Muscle layer of duodenum (tissue), 2 donors: ENCODE results near the gene RFLNA.

Experiments
- H3K27ac ChIP-seq: one replicate; pipeline ENCODE4 v1.7.0; 2013; ENCODE audit warnings: mild to moderate bottlenecking, low read length
- H3K27me3 ChIP-seq: one replicate; pipeline ENCODE4 v1.7.0; 2013; ENCODE audit warnings: low read depth, mild to moderate bottlenecking, control low read depth, low read length
- H3K36me3 ChIP-seq, 2 donors: one replicate each; pipeline ENCODE4 v1.7.0; 2013; ENCODE audit warnings: low read length in 2 of 2, control low read depth in 1 of 2, mild to moderate bottlenecking in 1 of 2; ENCODE audit not compliant: insufficient read depth in 2 of 2, control insufficient read depth in 1 of 2
- H3K4me1 ChIP-seq, 2 donors: one replicate each; pipeline ENCODE4 v1.7.0; 2013; ENCODE audit warnings: low read length in 2 of 2, mild to moderate bottlenecking in 2 of 2, control low read depth in 1 of 2, moderate library complexity in 1 of 2; ENCODE audit not compliant: insufficient read depth in 2 of 2, control insufficient read depth in 1 of 2
- H3K4me3 ChIP-seq, 2 donors: one replicate each; pipeline ENCODE4 v1.7.0; 2013; ENCODE audit warnings: low read length in 2 of 2, low read depth in 1 of 2, mild to moderate bottlenecking in 1 of 2
- H3K9me3 ChIP-seq, 2 donors: one replicate each; pipeline ENCODE4 v1.7.0; 2013; ENCODE audit warnings: low read length in 2 of 2, control low read depth in 1 of 2, mild to moderate bottlenecking in 1 of 2; ENCODE audit not compliant: control insufficient read depth in 1 of 2
- donor health status: healthy.

The RFLNA gene

DNA sequence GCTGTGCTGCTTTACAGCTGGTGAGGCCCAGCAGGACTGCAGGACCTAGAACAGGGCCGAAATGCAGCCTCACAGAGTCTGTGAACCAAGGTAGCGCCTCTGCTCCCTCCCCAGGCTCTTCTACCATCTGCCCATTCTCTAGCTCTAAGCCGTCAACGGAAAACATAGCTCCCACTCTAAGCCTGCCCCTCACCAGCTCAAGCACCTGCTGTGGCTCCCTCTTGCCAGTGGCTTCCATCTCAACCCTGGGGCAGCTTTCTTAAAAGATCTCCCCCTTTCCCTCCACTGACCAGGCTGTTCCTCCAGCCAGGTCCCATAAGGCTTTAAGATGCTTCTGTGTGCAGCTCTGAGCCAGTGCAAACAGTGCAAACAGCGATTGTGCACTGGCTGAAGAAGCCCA lies 61.3 kb downstream of the RFLNA start:
- H3K9me3 ChIP-seq: no peaks in the 10 kb centered on the region
- H3K4me1 ChIP-seq: peaks cover 9 to 38% of the 10 kb centered on the region in 2 donors
- peaks cover 62 to 80% of the 10 kb centered on the region in 2 donors for H3K36me3 ChIP-seq
- H3K4me3 ChIP-seq: no peak overlapping the region
- H3K27me3 ChIP-seq: no peaks in the 10 kb centered on the region
- no peak overlapping the region for H3K27ac ChIP-seq

GRCh38 chr12:124357616-124358015 lies 62.7 kb downstream of the RFLNA start:
- Histone ChIP-seq H3K4me3 (no peak overlapping the region), H3K9me3 (no peaks in the 10 kb centered on the region), H3K36me3 (peaks cover 48 to 79% of the 10 kb centered on the region in 2 donors), H3K4me1 (peaks cover 9 to 36% of the 10 kb centered on the region in 2 donors), H3K27ac (no peak overlapping the region), H3K27me3 (no peaks in the 10 kb centered on the region)

GRCh38 chr12:124358572-124358971 lies 63.7 kb downstream of the RFLNA start:
- Histone ChIP-seq H3K27ac (no peak overlapping the region), H3K4me1 (peaks cover 9 to 30% of the 10 kb centered on the region in 2 donors), H3K36me3 (peaks cover 39 to 70% of the 10 kb centered on the region in 2 donors), H3K9me3 (no peaks in the 10 kb centered on the region), H3K27me3 (no peaks in the 10 kb centered on the region), H3K4me3 (no peak overlapping the region)

DNA sequence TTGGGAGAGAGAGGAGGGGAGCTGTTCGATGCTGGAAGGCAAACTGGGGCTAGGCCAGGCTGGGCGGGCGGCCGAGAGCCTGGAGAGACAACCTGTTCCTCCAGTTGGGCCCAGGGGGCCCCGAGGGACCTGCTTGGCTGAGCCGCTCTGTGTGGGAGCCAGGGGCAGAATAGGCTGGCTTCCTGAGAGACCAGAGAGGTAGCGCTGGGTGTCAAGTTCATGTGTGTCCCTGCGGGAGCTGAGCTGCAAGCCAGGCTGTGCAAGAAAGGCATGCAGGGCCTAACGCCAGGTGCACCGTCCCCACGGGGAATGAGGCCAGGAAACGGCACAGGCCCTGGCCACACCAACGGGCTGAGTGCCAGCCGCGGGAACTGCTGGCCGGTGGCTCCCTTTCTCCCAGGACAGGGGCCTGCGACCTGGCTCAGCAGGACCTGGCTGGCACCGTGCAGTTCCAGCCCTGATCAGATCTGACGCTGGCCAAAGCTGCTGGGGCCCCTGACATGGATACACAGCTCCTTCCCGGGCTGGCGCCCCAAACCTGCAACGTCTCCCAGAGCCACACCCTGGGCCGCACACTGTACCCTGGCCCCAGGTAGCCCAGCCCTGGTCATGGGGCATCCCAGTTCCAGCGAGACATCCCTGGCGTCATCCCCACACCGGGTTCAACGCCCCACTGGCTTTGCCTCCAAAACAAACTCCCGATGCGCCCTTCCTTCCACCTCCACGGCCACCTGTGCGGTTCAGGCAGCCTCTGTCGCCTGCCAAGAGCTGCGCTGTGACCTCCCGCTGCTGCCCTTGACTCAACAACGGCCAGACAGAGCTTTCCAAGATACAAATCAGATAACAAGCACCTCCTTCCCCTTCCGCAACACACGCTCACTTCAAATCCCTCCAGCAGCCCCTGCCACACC lies 65.0 kb downstream of the RFLNA start:
- no peak overlapping the region for H3K27ac ChIP-seq

GRCh38 chr12:124361074-124361970 lies 66.4 kb downstream of the RFLNA start:
- Histone ChIP-seq H3K36me3 (peaks cover 26 to 42% of the 10 kb centered on the region in 2 donors), H3K27me3 (no peaks in the 10 kb centered on the region), H3K9me3 (no peaks in the 10 kb centered on the region), H3K27ac (no peak overlapping the region), H3K4me1 (peaks cover 9 to 34% of the 10 kb centered on the region in 2 donors), H3K4me3 (no peak overlapping the region)

More for the DNA sequence above, 65.0 kb downstream of the RFLNA start:
- H3K4me3 ChIP-seq: no peak overlapping the region
- no peaks in the 10 kb centered on the region for H3K9me3 ChIP-seq
- H3K4me1 ChIP-seq: peaks cover 9 to 38% of the 10 kb centered on the region in 2 donors
- peaks cover 29 to 56% of the 10 kb centered on the region in 2 donors for H3K36me3 ChIP-seq
- no peaks in the 10 kb centered on the region for H3K27me3 ChIP-seq

DNA sequence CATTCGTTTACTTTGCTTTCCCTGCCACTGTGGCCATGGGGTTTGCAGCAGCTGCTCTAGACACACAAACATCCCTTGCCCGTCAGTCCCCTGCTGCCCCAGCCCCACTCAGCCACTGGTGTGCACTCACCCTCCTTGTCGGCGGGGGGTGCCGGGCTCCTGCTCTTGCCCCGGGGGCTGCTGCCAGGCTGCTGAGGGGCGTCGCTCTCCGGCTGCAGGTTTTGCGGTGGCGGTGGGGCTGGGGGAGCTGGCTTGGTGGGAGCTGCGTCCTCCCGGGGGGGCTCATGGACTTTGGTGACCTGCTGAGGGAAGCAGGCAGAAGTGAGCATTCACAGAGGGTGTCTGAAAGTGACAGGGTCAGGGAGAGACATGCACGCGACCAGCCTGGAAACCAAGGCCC lies 67.1 kb downstream of the RFLNA start:
- H3K27me3 ChIP-seq: no peaks in the 10 kb centered on the region
- H3K4me1 ChIP-seq: peaks cover 9 to 31% of the 10 kb centered on the region in 2 donors
- peaks cover 23 to 36% of the 10 kb centered on the region in 2 donors for H3K36me3 ChIP-seq
- no peaks in the 10 kb centered on the region for H3K9me3 ChIP-seq
- H3K27ac ChIP-seq: no peak overlapping the region
- no peak overlapping the region for H3K4me3 ChIP-seq

DNA sequence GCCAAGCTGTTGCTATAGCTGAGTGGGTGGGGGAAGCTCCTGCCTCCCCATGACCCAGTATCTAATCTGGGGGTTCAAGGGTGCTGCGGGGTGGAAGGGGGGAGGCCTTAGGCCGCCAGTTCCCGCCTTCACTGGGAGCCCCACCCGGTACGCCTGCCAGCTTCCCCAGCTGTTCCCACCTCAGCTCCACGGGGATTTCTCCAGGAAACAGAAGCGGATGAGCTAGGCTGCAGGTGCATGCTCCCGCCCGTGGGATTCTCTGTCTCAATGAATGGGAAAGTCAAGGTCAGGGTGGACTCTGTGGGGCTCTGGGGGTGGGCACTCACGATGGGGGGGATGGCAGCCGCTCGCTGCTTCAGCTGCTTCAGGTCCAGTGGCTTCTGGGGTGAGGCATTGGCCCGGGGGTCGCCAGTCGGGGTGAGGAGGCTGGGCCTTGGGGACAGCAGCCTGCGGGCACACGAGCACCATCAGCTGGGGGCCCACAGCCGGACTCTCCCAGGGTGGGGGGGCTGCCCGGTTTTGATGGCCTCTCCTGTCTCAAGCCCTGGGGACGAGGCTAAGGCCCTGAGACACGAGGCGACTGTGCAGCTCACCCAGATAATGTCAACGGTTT lies 68.6 kb downstream of the RFLNA start:
- Histone ChIP-seq H3K9me3 (no peaks in the 10 kb centered on the region), H3K4me1 (peaks cover 13 to 37% of the 10 kb centered on the region in 2 donors), H3K27ac (no peak overlapping the region), H3K36me3 (peaks cover 9 to 21% of the 10 kb centered on the region in 2 donors), H3K27me3 (no peaks in the 10 kb centered on the region), H3K4me3 (no peak overlapping the region)

- no peaks in the 10 kb centered on the region for H3K27me3 ChIP-seq
- H3K4me3 ChIP-seq: no peak overlapping the region
- H3K9me3 ChIP-seq: no peaks in the 10 kb centered on the region
- H3K27ac ChIP-seq: no peak overlapping the region
- H3K36me3 ChIP-seq: peaks cover 5 to 17% of the 10 kb centered on the region in 2 donors
- H3K4me1 ChIP-seq: peaks cover 8 to 34% of the 10 kb centered on the region in 2 donors
These were observed 69.7 kb downstream of the RFLNA start for GRCh38 chr12:124364543-124364942.
